Tibial nerve (tissue), 3 donors: ENCODE measurements around the gene TAF4B.

Experiments
- POLR2A ChIP-seq, 2 donors: fragments of 450-650 bp; IDR thresholded peaks; one replicate each; pipeline ENCODE4 v1.6.1; 2017; ENCODE audit warnings: antibody characterized with exemption in 2 of 2, mild to moderate bottlenecking in 2 of 2, moderate library complexity in 2 of 2
- TF ChIP-seq, protein P1 (sequence below), 5 experiments: fragments of 200-600 bp in 3 of 5; fragments of 450-650 bp in 2 of 5; sonication (generic) in 3 of 5; IDR thresholded peaks; one replicate each; pipeline ENCODE4 v1.5.1; 2016 to 2019; ENCODE audit warnings: antibody characterized with exemption in 5 of 5, mild to moderate bottlenecking in 3 of 5, moderate library complexity in 2 of 5

DNA sequence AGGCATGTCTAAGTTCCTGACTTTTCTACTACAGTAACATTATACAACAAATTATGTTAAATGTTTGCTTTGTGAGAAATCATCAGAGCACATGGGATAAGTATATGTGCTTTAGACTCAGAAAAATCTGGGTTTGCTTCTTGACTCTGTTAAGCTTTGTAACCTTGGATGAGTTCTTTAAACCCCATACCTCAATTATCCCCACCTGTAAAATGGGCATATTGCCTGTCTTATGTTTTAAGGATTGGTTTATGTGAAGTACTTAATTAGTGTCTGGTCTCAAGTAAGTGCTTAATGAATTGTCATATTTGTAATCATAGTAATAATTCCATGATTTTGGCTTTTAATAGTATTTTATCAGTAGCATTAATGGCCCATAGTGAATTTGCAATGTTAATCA lies 135.8 kb downstream of the TAF4B start:
- TF ChIP-seq, protein P1, sequence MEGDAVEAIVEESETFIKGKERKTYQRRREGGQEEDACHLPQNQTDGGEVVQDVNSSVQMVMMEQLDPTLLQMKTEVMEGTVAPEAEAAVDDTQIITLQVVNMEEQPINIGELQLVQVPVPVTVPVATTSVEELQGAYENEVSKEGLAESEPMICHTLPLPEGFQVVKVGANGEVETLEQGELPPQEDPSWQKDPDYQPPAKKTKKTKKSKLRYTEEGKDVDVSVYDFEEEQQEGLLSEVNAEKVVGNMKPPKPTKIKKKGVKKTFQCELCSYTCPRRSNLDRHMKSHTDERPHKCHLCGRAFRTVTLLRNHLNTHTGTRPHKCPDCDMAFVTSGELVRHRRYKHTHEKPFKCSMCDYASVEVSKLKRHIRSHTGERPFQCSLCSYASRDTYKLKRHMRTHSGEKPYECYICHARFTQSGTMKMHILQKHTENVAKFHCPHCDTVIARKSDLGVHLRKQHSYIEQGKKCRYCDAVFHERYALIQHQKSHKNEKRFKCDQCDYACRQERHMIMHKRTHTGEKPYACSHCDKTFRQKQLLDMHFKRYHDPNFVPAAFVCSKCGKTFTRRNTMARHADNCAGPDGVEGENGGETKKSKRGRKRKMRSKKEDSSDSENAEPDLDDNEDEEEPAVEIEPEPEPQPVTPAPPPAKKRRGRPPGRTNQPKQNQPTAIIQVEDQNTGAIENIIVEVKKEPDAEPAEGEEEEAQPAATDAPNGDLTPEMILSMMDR (IDR thresholded peaks at IDR 0.05): no peak
- TF ChIP-seq POLR2A (IDR thresholded peaks at IDR 0.05): no peak
